ENCODE measurements around the gene CENPVL1.

DNA sequence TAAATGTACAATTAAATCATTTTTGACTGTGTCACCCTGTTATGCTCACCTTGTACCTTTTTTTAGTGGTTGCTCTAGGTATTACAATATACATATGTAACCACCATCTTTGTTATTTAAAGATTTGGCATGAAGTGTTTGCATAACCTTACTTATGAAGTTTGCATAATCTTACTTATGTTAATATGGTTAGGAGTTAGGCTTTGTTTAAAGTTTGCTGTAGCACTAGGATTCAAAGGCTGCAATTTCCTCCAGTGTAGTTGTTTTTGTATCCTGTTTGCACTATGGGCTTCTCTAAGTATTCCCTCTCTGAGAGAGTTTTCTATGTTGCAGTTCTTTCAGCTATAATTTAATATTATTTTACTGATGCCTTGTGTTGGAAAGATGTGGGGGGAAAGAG, 17.9 kb downstream of the CENPVL1 start:
- TF ChIP-seq, protein P1, sequence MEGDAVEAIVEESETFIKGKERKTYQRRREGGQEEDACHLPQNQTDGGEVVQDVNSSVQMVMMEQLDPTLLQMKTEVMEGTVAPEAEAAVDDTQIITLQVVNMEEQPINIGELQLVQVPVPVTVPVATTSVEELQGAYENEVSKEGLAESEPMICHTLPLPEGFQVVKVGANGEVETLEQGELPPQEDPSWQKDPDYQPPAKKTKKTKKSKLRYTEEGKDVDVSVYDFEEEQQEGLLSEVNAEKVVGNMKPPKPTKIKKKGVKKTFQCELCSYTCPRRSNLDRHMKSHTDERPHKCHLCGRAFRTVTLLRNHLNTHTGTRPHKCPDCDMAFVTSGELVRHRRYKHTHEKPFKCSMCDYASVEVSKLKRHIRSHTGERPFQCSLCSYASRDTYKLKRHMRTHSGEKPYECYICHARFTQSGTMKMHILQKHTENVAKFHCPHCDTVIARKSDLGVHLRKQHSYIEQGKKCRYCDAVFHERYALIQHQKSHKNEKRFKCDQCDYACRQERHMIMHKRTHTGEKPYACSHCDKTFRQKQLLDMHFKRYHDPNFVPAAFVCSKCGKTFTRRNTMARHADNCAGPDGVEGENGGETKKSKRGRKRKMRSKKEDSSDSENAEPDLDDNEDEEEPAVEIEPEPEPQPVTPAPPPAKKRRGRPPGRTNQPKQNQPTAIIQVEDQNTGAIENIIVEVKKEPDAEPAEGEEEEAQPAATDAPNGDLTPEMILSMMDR (conservative IDR thresholded peaks at IDR 0.05; ENCODE audit: low read depth, low read length): no peak
- TF ChIP-seq EZH2 (IDR thresholded peaks at IDR 0.05; ENCODE audit: borderline replicate concordance, low read depth, low read length, poor library complexity, severe bottlenecking): no peak

All from A673 (cell line).